ENCODE measurements around the gene MRPS2. TPM values are rescaled to one million over a fixed set of nuclear protein-coding genes. Genes with fewer than 3 reads are reported as not detected.

The MRPS2 gene
- total and polyA plus RNA-seq, 9 of the 15 experiments (the other 6 are each of a cell fraction or from before 2014, with no cell fraction given) = 8.0 to 167 (median 81.3) TPM

GRCh38 chr9:135463140-135463539 is 37.3 kb upstream of the MRPS2 start (continued):
- TF ChIP-seq MGA (IDR thresholded peaks at IDR 0.05) (0 out of 2 replicates have a peak, but pooled peaks have one; percentile 23), ZNF583 (CRISPR knock-in tag; IDR thresholded peaks at IDR 0.05) (no peak), MBD1 (CRISPR knock-in tag; IDR thresholded peaks at IDR 0.05) (no peak), SMARCE1 (IDR thresholded peaks at IDR 0.05) (peak; percentile 31; the same call in 1 of the 2 replicates), NR2C1 (IDR thresholded peaks at IDR 0.05) (no peak), NR2C1 (tag; IDR thresholded peaks at IDR 0.05) (0 out of 2 replicates have a peak, but pooled peaks have one; percentile 19), JUN (IDR thresholded peaks at IDR 0.05; ENCODE audit: borderline replicate concordance, low read depth, low read length) (peak; percentile 82), JUN (CRISPR knock-in tag; IDR thresholded peaks at IDR 0.05; ENCODE audit: borderline replicate concordance) (no peak), GABPB1 (CRISPR knock-in tag; IDR thresholded peaks at IDR 0.05) (no peak), RAD21 (CRISPR knock-in tag; conservative IDR thresholded peaks at IDR 0.05 in 1 of 2, IDR thresholded peaks at IDR 0.05 in 1 of 2) (0 out of 4 replicates have a peak, but pooled peaks of 1 of the 2 experiments have one; percentile 5), FOS (IDR thresholded peaks at IDR 0.05; ENCODE audit: extremely low read depth, insufficient read length) (peak; percentile 58), MTA2 (IDR thresholded peaks at IDR 0.05; ENCODE audit: low read depth) (no peak)
- TF ChIP-seq, protein P1, sequence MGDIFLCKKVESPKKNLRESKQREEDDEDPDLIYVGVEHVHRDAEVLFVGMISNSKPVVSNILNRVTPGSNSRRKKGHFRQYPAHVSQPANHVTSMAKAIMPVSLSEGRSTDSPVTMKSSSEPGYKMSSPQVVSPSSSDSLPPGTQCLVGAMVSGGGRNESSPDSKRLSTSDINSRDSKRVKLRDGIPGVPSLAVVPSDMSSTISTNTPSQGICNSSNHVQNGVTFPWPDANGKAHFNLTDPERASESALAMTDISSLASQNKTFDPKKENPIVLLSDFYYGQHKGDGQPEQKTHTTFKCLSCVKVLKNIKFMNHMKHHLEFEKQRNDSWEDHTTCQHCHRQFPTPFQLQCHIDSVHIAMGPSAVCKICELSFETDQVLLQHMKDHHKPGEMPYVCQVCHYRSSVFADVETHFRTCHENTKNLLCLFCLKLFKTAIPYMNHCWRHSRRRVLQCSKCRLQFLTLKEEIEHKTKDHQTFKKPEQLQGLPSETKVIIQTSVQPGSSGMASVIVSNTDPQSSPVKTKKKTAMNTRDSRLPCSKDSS (IDR thresholded peaks at IDR 0.05; ENCODE audit: low read depth, partially characterized antibody) = no peak
